ENCODE data around the gene SCN1A.
"Not testable (repeated sequence)": the region's sequence is repeated elsewhere in the genome, so short reads cannot be mapped to it uniquely, and the experiment has no call there.

The SCN1A gene

DNA sequence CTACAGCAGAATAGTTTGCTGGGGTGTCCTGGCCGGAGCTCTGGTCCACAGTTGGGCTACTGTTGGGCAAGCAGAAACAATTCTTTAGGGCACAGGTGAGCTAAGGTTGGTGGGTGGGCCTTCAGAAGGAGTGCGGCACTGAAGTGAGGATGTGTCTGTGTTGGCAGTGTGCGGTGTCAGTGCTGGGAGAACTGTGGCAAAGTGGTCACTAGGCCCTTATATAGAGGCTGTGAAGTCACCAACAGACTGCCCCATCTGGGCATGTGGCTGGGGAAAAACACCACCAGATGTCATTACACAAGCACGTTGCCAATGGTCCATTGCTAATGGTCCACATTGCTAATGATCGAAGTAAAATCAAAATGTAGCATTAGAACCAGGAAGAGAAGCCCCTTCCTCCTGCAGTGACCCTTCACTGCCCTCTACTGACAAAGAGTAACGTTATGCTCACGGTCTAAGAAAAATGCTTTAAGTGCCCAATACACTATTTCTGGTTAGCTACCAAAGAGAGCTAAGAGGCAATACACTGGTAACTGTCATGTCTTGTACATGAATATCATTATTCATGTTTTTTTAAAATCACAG is 21.3 kb downstream of the SCN1A start:
- no peak overlapping the region for H3K4me3 ChIP-seq (ENCODE audit: low read depth, low read length)
- TF ChIP-seq, protein P1, sequence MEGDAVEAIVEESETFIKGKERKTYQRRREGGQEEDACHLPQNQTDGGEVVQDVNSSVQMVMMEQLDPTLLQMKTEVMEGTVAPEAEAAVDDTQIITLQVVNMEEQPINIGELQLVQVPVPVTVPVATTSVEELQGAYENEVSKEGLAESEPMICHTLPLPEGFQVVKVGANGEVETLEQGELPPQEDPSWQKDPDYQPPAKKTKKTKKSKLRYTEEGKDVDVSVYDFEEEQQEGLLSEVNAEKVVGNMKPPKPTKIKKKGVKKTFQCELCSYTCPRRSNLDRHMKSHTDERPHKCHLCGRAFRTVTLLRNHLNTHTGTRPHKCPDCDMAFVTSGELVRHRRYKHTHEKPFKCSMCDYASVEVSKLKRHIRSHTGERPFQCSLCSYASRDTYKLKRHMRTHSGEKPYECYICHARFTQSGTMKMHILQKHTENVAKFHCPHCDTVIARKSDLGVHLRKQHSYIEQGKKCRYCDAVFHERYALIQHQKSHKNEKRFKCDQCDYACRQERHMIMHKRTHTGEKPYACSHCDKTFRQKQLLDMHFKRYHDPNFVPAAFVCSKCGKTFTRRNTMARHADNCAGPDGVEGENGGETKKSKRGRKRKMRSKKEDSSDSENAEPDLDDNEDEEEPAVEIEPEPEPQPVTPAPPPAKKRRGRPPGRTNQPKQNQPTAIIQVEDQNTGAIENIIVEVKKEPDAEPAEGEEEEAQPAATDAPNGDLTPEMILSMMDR (IDR thresholded peaks at IDR 0.05; ENCODE audit: insufficient read depth, low read depth, low read length, missing control alignments): peak; percentile 23
- peak; percentile 28 for DNase-seq (ENCODE audit: low read depth)

DNA sequence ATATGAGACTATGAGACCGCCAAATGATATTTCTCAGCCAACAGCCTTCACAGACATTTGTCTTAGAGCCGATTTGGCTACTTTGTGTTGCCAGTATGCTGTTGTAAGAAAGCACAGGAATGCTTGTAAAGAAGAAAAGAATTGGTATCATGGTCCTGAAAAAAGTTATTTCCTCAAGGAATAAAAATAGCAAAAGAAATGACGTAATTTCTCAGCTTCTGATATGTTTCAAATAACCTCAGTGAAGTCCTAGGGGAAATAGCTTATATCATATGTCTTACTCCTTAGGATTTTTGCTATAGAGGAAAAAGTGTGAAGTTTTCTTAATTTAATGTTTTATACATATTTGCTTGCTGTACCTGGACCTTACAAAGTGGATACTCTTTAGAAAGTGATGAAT is 23.0 kb downstream of the SCN1A start:
- TF ChIP-seq, protein P1 (IDR thresholded peaks at IDR 0.05; ENCODE audit: insufficient read depth, low read depth, low read length, missing control alignments): no peak
- no peak overlapping the region for H3K4me3 ChIP-seq (ENCODE audit: low read depth, low read length)
- DNase-seq (ENCODE audit: low read depth): no peak

DNA sequence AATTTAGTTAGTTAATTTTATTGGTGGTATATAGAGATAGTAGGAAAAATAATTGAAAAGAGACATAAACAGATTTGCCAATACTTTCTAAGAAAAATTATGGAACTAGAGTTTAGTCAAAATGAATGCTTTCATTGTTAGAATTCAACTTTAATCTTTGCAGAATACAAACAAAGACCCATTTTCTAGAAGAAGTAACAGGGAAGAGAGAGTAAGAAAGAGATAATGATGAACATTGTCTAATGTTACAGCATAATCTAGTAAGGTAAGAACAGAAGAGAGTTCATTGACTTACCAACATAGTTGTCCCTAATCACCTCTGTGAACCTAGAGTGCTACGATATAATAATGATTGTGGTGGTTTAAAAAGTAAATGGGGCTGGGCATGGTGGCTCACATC is 23.7 kb downstream of the SCN1A start:
- no peak for DNase-seq (ENCODE audit: low read depth)
- no peak overlapping the region for H3K4me3 ChIP-seq (ENCODE audit: low read depth, low read length)
- TF ChIP-seq, protein P1 (IDR thresholded peaks at IDR 0.05; ENCODE audit: insufficient read depth, low read depth, low read length, missing control alignments): no peak

DNA sequence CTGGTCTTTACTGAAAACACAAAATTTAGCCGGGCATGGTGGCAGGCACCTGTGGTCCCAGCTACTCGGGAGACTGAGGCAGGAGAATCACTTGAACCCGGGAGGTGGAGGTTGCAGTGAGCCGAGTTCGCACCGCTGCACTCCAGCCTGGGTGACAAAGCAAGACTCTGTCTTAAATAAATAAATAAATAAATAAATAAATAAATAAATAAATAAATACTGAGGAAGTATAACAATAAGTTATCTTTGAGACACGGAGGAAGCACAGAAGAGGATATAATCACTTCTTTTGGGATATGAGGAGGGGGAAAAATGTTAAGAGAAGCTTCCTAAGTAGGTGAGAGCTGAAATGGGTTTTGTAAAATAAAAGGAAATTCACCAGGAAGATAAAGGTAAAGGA is 24.5 kb downstream of the SCN1A start:
- DNase-seq (ENCODE audit: low read depth); H3K4me3 ChIP-seq (ENCODE audit: low read depth, low read length): not testable (repeated sequence)

DNA sequence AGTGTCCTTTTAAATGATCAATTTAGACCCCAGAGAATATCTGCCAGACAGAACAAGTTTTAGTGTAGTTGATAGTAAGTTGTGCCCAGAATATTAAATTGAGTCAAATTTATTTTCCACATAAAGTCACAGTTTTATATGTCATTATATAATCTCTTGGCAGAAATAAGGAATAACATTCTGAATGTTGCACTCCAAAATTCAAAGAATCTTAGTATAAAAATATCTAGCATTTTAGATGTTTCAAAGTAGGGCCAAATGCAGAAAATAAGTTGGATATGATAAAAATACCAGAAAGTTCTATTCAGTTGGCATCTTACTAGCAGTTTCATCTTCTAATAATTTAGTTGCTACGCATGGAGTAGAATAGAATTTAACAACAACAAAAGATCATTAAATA is 33.5 kb downstream of the SCN1A start:
- DNase-seq (ENCODE audit: low read depth): no peak
- TF ChIP-seq, protein P1 (IDR thresholded peaks at IDR 0.05; ENCODE audit: insufficient read depth, low read depth, low read length, missing control alignments): no peak
- no peak overlapping the region for H3K4me3 ChIP-seq (ENCODE audit: low read depth, low read length)

DNA sequence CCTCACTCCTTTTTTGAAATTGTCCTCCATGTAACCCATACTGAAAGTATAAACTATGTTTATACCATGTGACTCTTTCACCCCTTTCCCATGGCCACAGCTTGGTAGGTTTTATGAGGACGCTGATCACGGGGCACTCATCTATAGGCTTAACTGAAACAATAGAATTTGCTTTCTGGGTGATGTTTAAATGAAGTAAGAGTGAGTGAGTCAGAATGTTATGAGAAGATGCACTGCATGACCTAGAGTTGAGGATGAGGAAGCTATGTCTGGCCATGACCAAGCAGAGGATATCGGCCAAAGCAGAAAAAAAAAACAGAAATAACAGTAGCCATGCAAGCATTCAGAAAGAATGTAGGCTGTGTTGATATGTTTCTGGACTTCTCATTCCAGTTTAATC is 34.9 kb downstream of the SCN1A start:
- TF ChIP-seq, protein P1 (IDR thresholded peaks at IDR 0.05; ENCODE audit: insufficient read depth, low read depth, low read length, missing control alignments): no peak
- no peak for DNase-seq (ENCODE audit: low read depth)
- no peak overlapping the region for H3K4me3 ChIP-seq (ENCODE audit: low read depth, low read length)

DNA sequence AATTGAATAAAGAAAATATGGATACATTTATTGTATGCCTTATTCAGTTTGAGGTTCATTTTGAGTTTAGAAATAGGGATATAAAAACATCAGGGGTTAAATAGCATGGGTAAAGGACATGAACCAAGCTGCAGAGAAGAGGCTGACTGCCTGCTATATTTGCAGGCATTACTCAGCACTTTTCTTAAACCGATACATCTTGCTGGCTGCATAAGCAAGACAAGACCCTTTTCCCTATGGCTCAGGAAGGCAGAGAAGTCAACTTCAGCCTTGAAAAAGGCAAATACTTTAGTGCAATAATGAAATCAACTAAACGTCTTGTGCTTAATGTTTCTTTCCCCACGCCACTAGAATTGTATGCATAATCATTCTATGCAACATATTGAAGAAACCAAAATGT is 36.4 kb downstream of the SCN1A start:
- H3K4me3 ChIP-seq (ENCODE audit: low read depth, low read length): no peak overlapping the region

More for the DNA sequence above, 36.4 kb downstream of the SCN1A start:
- DNase-seq (ENCODE audit: low read depth): no peak
- TF ChIP-seq, protein P1 (IDR thresholded peaks at IDR 0.05; ENCODE audit: insufficient read depth, low read depth, low read length, missing control alignments): no peak

Data from GM12865 (cell line).